Activated T-helper 1 cell treated with anti-CD3 and anti-CD28 coated beads, Interleukin-12 subunit alpha, Interleukin-12 subunit beta, Interleukin-2, Interleukin-4 antibody, amounts not matched to agents 30 ng/mL and 10 ng/mL and 1 ng/mL, durations not matched to agents 14 hours and 24 hours and 36 hours (primary cell): ENCODE data around the gene ZNF287. TPM values are rescaled to one million over a fixed set of nuclear protein-coding genes. Genes with fewer than 3 reads are reported as not detected.

Source experiments
- DNase-seq: peaks from one replicate; pipeline ENCODE4 v3.0.0; 2021; ENCODE audit warnings: low spot score
- H3K27ac Mint-ChIP-seq: one replicate; pipeline ENCODE4 v1.8.0; 2021; ENCODE audit warnings: mild to moderate bottlenecking, mixed read lengths
- H3K27me3 Mint-ChIP-seq: one replicate; pipeline ENCODE4 v1.8.0; 2022; ENCODE audit warnings: mild to moderate bottlenecking, moderate library complexity, mixed read lengths; ENCODE audit not compliant: insufficient read depth
- H3K36me3 Mint-ChIP-seq: one replicate; pipeline ENCODE4 v1.8.0; 2021; ENCODE audit warnings: low read depth, mixed read lengths
- H3K4me1 Mint-ChIP-seq: one replicate; pipeline ENCODE4 v1.8.0; 2021; ENCODE audit warnings: low read depth, mixed read lengths
- H3K4me3 Mint-ChIP-seq: one replicate; pipeline ENCODE4 v1.8.0; 2021; ENCODE audit warnings: mild to moderate bottlenecking, moderate library complexity, mixed read lengths
- H3K9me3 Mint-ChIP-seq: one replicate; pipeline ENCODE4 v1.8.0; 2021; ENCODE audit warnings: mixed read lengths
- intact Hi-C: fragments of 100-400 bp; cut with micrococcal nuclease; formaldehyde crosslinking; loops from one replicate; pipeline ENCODE4 v1.15.1; 2024
- total RNA-seq: library from RNA; stranded (reverse); gene quantifications from 2 replicates; pipeline ENCODE4 v1.2.3, GENCODE V29; 2022

Gene ZNF287
- total RNA-seq, 1 donor from 2014 or later, result 7.1 TPM

DNA sequence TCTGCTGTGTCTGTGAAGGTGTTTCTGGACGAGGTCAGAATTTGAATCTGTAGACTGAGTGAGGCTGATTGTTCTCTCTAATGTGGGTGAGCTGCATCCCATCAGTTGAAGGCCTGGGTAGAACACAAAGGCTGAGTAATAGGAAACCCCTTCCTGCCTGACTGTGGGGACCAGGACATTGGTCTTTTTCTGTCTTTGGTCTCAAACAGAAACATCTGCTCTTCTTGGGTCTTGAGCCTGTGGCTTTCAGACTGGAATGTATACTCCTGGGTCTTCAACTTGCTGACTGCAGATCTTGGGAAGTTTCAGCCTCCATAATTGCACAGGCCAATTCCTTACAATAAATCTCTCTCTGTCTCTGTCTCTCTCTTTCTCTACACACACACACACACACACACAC is 57.4 kb downstream of the ZNF287 start:
- DNase-seq, result no peak
- H3K4me1 Mint-ChIP-seq, result peaks cover 27% of the 10 kb centered on the region
- intact Hi-C loops, result no loop called here
- H3K27ac Mint-ChIP-seq, result no peak overlapping the region
- H3K27me3 Mint-ChIP-seq, result peaks cover 10% of the 10 kb centered on the region
- H3K9me3 Mint-ChIP-seq, result no peaks in the 10 kb centered on the region
- H3K36me3 Mint-ChIP-seq, result no peaks in the 10 kb centered on the region
- no peak overlapping the region for H3K4me3 Mint-ChIP-seq

DNA sequence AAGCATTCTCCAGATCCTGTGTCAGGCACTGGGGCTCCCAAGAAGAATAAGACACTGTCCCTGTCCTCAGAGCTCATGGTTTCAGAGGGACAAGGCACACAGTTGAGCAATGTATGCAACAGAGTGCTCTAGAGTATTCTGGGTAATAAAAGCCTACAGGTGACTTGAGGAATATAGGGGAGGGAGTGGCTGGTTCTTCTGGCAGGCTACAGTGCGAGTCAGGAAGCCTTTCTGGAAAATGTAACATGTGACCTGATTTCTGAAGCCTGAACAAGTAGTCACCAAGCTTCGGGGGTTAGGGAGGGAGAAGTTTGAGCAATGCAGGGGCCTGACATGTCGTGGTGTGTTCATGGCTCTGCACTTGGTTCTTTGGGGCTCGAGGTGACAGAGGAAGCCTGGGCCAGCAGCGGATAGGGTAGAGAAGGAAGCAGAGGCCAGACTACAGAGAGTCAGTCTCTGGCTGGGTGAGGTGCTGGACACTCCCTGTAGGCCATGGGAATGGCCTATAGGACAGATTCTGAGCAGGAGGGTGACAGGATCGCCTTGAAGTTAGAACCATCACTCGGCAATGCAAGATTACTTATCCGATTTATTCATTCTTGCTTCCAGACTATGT is 61.0 kb downstream of the ZNF287 start:
- no peak for DNase-seq
- intact Hi-C loops, result no loop called here
- H3K4me3 Mint-ChIP-seq, result no peak overlapping the region
- no peak overlapping the region for H3K27ac Mint-ChIP-seq
- no peaks in the 10 kb centered on the region for H3K9me3 Mint-ChIP-seq
- H3K4me1 Mint-ChIP-seq, result peaks cover 13% of the 10 kb centered on the region
- H3K27me3 Mint-ChIP-seq, result peaks cover 13% of the 10 kb centered on the region
- no peaks in the 10 kb centered on the region for H3K36me3 Mint-ChIP-seq

DNA sequence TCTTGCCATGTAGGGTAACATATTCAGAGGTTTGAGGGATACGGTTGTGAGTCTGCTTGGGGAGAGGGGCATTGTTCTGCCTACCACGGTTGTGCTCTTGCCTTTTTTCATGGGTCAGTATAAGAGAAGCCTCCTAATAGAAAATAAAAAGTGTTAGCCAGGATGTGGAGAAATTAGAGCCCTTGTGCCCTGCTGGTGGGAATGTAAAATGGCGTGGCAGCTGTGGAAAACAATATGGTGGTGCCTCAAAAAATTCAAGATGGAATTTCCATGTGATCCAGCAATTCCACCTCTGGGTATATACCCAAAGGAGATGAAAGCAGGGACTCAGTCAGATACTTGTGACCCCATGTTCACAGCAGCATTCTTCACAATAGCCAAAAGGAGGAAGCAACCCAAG is 62.8 kb downstream of the ZNF287 start:
- no peaks in the 10 kb centered on the region for H3K36me3 Mint-ChIP-seq
- H3K27me3 Mint-ChIP-seq, result peaks cover 9% of the 10 kb centered on the region
- DNase-seq, result no peak
- H3K27ac Mint-ChIP-seq, result no peak overlapping the region
- H3K4me3 Mint-ChIP-seq, result no peak overlapping the region
- intact Hi-C loops, result no loop called here
- no peaks in the 10 kb centered on the region for H3K9me3 Mint-ChIP-seq
- no peaks in the 10 kb centered on the region for H3K4me1 Mint-ChIP-seq

GRCh38 chr17:16504984-16505383 is 64.0 kb downstream of the ZNF287 start:
- no peaks in the 10 kb centered on the region for H3K36me3 Mint-ChIP-seq
- H3K27me3 Mint-ChIP-seq, result peaks cover 9% of the 10 kb centered on the region
- no peaks in the 10 kb centered on the region for H3K4me1 Mint-ChIP-seq
- H3K4me3 Mint-ChIP-seq, result no peak overlapping the region
- no peaks in the 10 kb centered on the region for H3K9me3 Mint-ChIP-seq
- no peak for DNase-seq
- intact Hi-C loops, result no loop called here
- H3K27ac Mint-ChIP-seq, result no peak overlapping the region

Other genes with a start within 250 kb of the ZNF287 start
- 47.1 and 54.7 TPM in 2 replicates for gene CENPV, start 215.7 kb downstream of the ZNF287 start, total RNA-seq
- 1,933 and 1,974 TPM in 2 replicates for gene UBB, start 188.1 kb downstream of the ZNF287 start, total RNA-seq
- 38.2 and 42.2 TPM in 2 replicates for gene TRPV2, start 153.6 kb downstream of the ZNF287 start, total RNA-seq
- 1.6 TPM in 2 replicates for gene LRRC75A, start 77.0 kb downstream of the ZNF287 start, total RNA-seq
- 2.0 and 2.8 TPM in 2 replicates for gene ZNF624, start 84.6 kb upstream of the ZNF287 start, total RNA-seq
- 2.7 and 3.1 TPM in 2 replicates for gene CCDC144A, start 121.0 kb upstream of the ZNF287 start, total RNA-seq